GM15510 (cell line): Measurements from ENCODE around the gene INPP5A.

Experiments
- POLR2A ChIP-seq: IDR thresholded peaks from 3 replicates; pipeline ENCODE4 v1.6.1; 2011; ENCODE audit warnings: borderline replicate concordance; ENCODE audit not compliant: insufficient read length; ENCODE audit errors: extremely low read depth

Gene INPP5A

DNA sequence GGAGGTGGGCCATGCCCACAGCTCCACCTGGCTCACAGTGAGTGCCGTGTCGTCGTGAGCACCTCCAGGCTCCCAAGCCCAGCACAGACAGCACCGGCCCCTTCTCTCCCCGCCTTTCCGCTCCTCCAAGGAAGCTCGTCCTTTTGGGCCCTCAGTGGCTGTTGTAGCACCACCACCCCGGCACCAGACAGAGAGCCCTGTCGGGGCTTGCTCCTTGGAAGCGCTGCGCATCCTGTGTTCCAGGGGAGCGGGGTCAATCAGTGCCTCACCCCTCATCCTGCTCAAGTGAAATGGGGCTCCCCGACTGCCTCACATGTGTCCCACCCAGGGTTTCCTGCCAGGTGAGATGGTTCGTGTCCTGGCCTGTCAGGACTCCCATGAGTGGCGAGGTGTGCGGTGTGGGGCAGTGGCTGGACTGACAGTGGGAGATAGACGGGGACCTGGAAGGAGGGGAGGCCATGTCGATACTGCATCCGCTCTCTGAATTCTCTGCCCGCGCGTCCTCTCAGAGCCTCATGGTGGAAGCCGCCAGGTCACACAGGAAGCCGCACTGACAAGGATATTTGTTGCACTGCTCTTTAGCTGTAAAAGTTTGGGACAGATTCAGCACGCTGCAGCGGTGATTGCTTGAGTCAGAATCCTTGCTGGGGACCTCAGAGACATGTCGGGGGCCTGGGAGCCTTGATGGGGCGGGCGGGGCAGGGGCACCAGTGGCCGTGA is 107.1 kb downstream of the INPP5A start:
- TF ChIP-seq POLR2A: no peak

DNA sequence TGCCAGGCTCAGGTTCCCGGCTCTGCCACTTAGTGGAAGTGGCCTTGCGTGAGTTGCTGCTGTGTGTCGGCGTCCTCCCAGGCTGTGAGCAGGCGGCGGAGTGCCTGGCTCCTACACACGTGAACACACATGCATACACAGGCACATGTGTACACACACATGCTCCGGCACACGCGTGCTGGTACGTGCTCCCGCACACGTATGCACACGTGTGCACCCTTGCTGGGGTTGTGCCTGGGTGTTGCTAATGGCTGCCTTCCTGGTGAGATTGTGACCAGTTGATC is 107.6 kb downstream of the INPP5A start:
- TF ChIP-seq POLR2A: no peak

DNA sequence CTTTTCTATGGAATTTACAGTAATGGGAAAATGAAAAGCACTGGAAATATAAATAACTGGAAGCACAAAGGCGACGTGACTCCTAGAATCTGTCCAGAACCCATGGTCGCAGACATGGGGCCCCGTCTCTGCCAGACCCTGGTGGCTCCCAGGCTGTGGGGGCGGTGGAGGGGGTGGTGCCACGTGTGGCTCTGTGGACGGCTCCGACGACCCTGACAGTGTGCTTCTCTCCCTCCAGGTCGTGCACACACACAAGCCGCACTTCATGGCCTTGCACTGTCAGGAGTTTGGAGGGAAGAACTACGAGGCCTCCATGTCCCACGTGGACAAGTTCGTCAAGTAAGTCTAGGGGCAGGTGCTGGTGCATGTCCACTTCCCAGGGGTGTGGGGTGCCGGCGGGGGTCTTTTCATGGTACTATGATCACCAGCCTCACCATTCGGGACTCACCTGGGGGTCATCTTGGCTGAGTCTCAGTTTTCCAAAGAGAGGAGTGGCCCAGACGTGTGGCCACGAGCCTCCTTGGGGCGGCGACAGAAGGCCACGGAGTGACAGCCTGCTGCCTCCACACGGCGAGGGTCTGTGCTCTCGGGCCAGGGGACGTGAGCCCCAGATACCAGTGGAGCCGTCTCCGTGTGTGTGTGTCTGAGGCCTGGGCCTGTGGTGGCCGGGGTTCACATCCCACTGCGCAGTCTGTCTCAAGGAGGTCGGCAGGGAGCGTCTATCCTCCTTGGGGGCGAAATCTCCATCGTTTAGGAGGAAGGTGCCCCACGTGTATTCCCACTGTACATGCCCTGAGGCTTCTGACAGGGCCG is 108.2 kb downstream of the INPP5A start:
- no peak for TF ChIP-seq POLR2A

DNA sequence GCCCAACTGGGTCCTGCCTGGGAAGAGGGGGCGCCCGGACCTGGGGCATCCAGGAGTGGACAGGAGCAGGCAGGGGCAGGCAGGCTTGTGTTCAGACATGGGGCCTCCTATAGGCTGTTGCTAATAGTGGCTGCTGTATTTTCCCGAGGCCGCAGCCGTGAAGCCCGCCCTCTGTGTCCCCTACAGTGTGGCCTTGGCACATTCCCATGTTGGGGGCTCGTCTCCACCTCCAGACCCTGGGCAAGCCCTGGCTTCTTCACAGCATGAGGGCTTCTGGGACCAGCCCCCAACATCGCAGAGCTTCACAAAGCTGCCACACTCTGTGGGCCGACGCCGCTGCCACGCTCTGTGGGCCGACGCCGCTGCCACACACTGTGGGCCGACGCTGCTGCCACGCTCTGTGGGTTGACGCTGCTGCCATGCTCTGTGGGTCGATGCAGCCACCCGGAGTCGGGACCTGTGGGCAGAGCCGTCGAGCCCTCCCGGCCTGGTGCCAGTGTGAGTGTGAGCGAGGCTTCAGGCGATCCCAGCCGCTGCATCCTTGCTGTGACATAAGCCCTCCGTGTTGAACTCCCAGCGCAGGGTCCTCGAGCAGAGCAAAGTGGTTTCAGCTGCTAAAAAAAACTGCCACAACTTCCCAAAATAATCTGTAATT is 109.0 kb downstream of the INPP5A start:
- TF ChIP-seq POLR2A: no peak

DNA sequence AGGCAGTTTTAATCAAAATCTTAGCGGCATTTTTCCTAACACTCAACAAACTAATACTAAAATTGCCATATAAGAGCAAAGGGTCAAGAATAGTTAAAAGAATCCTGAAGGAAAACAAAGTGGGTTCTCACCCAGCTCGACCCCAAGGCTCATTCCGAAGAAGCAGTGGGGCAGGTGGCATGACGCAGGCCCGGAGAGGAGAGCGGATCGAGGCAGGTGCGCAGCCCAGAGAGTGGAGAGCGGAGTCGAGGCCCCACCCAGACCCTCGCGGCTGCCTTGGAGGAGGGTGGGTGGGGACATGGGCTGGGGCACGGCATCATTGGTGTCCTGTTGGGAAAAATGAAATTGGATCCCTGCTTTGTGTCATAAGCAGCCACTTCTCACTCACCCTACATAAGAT is 109.8 kb downstream of the INPP5A start:
- TF ChIP-seq POLR2A: no peak

DNA sequence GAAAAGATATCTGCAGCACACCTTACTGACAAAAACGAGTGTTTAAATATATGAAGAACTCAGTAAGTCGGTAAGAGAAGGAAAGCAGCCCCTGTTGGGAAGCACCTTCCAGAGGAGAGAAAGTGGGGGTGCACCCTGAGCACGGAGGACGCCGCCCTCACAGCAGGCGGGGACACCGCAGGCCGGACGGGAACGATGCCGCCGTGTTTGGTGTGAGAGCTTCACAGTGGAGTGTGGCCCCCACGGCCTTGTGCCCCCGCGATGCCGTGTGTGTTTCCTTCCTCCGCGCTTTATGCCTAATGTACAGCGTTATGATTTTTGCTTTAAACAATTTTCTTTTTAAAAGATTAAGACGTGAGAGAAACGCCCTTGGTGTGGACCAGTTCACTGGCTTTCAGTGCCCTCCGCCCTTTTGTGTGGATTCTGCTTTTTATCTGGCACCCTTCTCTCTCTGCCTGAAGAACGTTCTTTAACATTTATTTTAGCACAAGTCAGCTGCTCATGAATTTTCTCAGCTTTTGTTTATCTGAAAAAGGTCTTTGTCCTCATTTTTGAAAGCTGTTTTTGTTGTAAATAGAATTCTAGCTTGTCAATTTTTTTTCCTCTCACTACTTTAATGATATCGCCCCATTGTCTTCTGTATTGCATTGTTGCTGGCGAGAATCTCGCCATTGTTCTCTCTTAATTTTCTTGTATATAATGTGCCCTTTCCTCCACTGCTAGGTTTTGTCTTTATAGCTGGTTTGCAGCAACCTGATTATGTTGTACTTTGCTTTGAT is 110.7 kb downstream of the INPP5A start:
- TF ChIP-seq POLR2A: no peak

DNA sequence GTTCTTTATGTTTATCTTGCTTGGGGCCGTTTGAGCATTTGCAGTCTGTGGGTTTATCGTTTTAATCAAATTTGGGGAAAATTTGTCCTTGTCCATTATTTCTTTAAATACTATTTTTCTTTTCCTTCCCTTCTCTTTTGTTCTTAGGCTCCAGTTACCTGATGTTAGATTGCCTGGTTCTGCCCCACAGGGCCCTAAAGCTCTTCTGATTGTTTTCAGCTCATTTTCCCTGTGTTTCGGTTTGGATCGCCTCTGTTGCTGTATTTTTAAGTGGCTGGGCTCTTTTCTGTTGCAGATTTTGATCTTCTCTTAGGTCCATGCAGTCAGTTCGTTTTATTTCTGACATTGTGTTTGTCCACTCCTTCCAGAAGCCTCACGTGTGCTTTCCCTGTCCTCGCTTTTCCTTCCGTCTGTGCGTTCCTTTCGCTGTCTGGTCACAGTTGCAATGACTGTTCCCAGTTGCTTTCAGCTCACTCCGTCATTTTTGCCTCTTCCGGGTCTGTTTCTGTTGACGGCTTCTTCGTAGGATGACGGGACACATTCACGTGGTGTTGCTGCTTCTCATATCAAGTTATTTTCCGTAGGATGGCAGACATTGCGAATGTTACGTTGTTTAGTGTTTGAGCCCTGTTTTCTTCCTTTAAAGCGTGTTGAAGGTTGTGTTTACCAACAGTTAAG is 111.4 kb downstream of the INPP5A start:
- TF ChIP-seq POLR2A: no peak

DNA sequence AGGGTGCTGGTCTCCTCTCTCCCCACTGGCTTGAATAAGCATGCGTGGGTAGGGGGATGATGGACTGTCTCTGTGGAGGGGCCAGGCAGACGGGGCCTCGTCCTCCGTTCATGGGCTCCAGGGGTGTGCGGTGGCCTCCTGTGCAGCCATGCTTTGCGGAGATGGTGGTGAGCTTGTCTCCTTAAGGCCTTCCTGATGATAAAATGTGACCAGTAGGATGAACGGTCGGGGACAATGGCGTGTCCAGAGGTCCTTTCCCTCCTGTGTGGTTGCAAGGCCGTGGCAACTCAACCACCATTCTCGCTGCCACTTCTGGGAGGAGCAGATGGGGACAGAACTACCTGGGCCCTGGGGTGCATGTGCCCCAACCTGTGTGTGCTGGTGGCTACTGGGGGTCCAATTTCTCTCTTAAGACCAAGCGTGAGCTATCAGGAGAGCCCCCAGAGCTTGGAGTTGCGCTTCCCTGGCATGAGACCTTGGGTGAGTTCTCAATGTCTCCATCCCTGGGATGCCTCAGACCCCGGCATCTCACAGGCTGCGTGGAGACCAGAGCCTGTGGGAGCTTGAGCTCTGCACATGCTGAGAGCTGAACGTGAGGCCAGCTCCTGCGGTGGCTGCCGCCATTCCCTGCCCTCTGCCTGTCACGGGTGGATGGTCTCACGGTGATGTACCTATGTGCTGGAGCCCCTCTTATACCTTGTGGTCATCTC is 112.2 kb downstream of the INPP5A start:
- TF ChIP-seq POLR2A: no peak

DNA sequence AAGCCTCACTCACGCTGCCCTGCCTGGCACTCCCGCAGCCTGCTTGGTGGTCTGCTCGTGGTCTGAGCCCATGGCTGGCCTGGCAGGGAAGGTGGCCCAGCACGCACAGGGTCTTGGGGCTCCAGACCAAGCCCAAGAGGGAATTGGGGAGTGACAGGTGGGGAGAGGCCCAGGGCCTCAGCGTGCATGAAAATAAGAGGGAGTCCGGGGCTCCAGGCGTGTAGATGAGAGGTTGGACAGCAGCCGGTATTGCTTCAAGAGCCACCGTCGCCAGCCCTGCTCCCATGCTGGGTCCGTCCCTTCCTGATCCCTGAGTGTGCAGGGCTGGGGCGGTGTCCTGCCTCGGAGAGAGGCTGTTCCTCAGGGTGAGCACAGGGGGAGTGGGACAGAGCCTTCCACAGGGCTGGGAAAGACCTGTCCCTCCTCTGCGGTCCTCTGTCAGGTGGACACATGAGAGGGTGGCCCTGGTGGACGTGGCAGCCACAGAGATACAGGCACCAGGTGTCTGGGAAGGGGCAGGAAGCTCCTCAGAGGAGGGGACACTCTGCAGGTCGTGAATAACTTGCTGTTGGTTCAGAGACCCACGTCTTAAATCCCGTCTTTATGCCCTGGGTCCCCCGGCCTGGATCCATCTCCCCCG is 113.1 kb downstream of the INPP5A start:
- no peak for TF ChIP-seq POLR2A

DNA sequence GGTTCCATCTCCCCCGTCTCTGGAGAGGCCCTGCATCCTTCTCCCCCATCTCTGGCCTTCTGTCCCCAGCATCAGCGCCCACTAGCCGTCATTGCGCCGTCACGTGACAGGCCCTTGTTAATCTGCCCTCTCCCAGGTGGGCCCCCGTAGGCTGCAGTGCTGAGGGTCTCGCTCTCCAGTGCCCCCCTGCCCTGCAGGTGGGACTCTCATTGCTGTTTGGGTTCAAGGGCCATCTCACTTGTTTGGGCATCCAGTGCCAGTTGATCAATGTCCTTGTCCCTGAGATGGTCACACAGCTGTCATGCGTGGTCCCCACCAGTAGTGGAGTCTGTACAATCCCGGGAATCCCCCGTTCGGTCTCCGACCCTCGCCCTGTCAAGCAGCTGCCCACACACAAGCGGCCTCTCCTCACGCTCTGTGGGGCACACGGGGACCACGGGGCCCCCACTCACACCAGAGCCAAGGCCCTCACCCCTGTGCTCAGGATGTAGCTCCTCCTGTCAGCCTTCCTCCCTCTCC is 114.0 kb downstream of the INPP5A start:
- TF ChIP-seq POLR2A: no peak

DNA sequence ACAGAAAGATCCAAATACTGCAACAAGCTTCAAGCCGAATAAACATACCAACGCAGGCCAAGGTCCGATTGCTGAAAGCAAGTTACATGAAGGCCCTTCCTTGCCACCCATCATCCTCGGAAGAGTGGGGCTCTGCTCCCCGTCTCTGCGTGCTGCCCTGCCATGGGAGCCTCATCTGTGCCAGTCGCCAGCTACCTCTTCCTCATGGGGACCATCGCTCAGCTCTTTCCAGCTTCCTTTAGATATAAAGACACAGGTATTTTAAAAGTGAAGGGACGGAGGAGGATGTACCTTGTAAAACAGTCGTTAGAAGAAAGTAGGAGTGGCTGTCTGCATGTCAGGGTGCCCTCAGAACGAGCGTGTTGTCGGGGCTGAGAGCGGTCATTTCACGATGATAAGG is 114.9 kb downstream of the INPP5A start:
- TF ChIP-seq POLR2A: no peak

DNA sequence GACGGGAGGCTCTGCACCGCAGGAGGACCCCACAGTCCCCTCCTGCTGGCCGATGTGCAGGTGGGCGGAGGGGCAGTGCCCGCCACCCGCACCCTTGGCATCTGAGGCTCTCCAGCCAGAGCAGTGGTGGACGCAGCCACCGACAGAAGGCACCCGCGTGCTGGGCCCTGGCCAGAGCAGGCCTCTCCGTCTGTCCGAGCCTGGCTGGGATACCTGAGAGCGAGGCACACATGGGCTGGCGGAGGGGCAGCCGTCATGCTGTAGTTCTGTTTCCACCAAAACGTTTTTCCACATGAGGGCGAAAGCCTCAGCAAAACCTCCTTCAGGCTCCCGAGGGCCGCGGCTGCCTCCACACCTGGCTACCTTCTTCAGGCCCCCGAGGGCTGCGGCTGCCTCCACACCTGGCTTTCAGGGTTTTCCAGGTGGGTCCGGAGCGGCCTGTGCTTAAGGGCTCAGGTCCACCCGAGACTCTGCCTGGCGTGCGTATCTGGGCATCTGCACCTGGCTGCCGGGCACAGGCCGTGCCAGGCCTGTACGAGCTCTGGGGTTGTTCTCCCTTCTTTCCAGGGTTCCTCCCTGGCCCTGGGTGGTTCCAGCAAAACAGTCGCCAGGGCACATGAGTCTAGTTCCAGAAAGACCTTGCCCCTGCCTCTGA is 115.5 kb downstream of the INPP5A start:
- TF ChIP-seq POLR2A: no peak

DNA sequence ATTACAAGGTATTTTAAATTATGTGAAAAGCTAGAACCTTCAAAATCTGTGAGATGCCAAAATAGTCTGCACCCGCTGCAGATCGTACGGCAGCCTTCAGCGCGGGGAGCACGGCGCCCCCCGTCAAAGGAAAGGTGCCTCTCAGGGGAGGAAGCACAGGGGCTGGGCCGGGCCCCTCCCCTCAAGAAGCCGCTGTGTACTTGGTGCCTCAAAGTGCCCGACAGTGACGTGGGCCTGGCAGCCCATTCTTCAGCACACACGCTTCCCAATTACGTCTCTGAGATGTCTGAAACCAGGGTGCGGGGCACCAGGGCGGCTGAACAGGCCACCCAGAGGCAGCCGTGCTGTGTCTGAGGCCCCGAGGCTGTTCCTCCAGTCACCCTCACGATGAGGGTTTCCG is 116.1 kb downstream of the INPP5A start:
- TF ChIP-seq POLR2A: no peak

DNA sequence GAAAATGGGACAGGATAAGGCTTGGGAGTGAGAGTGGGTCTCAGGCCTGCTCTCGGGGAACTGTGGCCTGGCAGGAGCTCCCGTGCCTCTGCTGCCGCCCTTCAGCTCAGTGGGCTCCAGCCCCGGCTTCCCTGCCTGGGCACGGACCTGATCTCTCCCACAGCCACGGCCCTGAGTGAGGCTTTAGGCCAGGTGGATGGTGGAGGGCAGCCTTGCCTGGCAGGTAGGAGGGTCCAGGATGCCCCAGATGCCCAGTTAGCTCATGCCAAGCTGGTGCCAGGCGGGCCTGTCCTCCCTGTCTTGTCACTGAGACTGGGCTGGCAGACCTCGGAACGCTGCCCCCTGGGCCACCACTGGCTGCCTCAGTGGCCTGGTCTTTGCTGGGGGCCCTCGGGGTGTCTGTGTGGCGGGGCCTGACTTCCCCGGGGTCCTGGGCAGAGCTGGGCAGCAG is 116.6 kb downstream of the INPP5A start:
- no peak for TF ChIP-seq POLR2A
